Measurements from ENCODE around the gene PTRHD1.

Gene PTRHD1

DNA sequence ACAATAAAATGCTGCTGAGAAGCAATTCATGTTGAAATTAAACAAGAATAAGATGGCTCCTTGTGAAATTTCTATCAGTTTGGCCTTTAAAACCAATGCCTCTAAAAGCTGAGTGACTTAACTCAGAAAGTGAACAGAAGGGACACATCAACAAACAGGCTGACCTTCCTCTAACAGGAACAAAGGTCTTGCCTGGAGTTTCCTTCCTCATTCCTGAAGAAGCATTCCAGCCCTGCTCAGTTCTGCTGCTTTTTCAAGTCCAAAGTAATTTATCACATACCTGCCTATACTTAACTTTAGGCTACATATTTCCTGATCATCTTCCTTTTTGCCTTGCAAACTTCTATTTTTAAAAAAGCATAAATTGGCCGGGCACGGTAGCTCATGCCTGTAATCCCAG, 14.1 kb downstream of the PTRHD1 start:
- H3K4me1 ChIP-seq (ENCODE audit: control insufficient read depth, insufficient read depth, low read length): no peaks in the 10 kb centered on the region
- no peaks in the 10 kb centered on the region for H3K27me3 ChIP-seq (ENCODE audit: control insufficient read depth in 1 of 2, insufficient read depth in 2 of 2, low read length in 2 of 2)
- no peak overlapping the region for H3K4me3 ChIP-seq (ENCODE audit: low read length in 2 of 2)
- H3K27ac ChIP-seq (ENCODE audit: low read length): no peak overlapping the region
- no peak overlapping the region for H3K9ac ChIP-seq (ENCODE audit: low read length in 2 of 2)
- no peaks in the 10 kb centered on the region for H3K9me3 ChIP-seq (ENCODE audit: control insufficient read depth in 2 of 2, low read length in 2 of 2)
- no peaks in the 10 kb centered on the region for H3K36me3 ChIP-seq (ENCODE audit: control insufficient read depth in 2 of 2, insufficient read depth in 2 of 2, low read length in 2 of 2)

GRCh38 chr2:24774373-24774772, 18.8 kb downstream of the PTRHD1 start:
- no peaks in the 10 kb centered on the region for H3K4me1 ChIP-seq (ENCODE audit: control insufficient read depth, insufficient read depth, low read length)
- no peak overlapping the region for H3K27ac ChIP-seq (ENCODE audit: low read length)
- no peak overlapping the region for H3K9ac ChIP-seq (ENCODE audit: low read length in 2 of 2)
- H3K27me3 ChIP-seq (ENCODE audit: control insufficient read depth in 1 of 2, insufficient read depth in 2 of 2, low read length in 2 of 2): no peaks in the 10 kb centered on the region
- H3K9me3 ChIP-seq (ENCODE audit: control insufficient read depth in 2 of 2, low read length in 2 of 2): no peaks in the 10 kb centered on the region
- no peak overlapping the region for H3K4me3 ChIP-seq (ENCODE audit: low read length in 2 of 2)
- H3K36me3 ChIP-seq (ENCODE audit: control insufficient read depth in 2 of 2, insufficient read depth in 2 of 2, low read length in 2 of 2): peaks cover 4 to 6% of the 10 kb centered on the region in 2 donors

- H3K4me3 ChIP-seq (ENCODE audit: low read length in 2 of 2): no peak overlapping the region
- no peaks in the 10 kb centered on the region for H3K27me3 ChIP-seq (ENCODE audit: control insufficient read depth in 1 of 2, insufficient read depth in 2 of 2, low read length in 2 of 2)
- no peaks in the 10 kb centered on the region for H3K4me1 ChIP-seq (ENCODE audit: control insufficient read depth, insufficient read depth, low read length)
- no peaks in the 10 kb centered on the region for H3K9me3 ChIP-seq (ENCODE audit: control insufficient read depth in 2 of 2, low read length in 2 of 2)
- H3K36me3 ChIP-seq (ENCODE audit: control insufficient read depth in 2 of 2, insufficient read depth in 2 of 2, low read length in 2 of 2): peaks cover 6 to 9% of the 10 kb centered on the region in 2 donors
- H3K27ac ChIP-seq (ENCODE audit: low read length): no peak overlapping the region
- H3K9ac ChIP-seq (ENCODE audit: low read length in 2 of 2): no peak overlapping the region
These were observed 21.2 kb downstream of the PTRHD1 start for GRCh38 chr2:24771764-24772586.

GRCh38 chr2:24771061-24771460, 22.1 kb downstream of the PTRHD1 start:
- H3K4me3 ChIP-seq (ENCODE audit: low read length in 2 of 2): no peak overlapping the region
- H3K9ac ChIP-seq (ENCODE audit: low read length in 2 of 2): no peak overlapping the region
- H3K27me3 ChIP-seq (ENCODE audit: control insufficient read depth in 1 of 2, insufficient read depth in 2 of 2, low read length in 2 of 2): no peaks in the 10 kb centered on the region

DNA sequence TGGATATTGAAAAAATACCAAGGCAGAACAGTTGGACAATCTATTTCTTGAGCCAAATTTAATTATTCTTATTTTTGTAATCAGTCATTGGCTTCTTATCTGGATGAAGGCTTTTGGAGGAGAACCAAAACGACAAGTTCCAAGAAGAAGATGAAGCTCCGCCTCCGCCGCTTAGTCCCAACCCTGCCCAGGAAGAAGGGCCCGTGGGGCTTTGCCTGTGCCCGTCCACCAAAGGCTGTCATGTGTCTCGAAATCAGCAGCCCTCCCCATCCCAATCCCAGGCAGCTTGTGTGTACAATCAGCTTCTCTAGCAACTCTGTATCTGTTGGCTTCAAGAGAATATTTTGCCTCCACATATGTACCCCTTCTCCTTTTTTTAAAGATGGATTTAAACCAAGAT, 24.6 kb downstream of the PTRHD1 start:
- no peak overlapping the region for H3K4me3 ChIP-seq (ENCODE audit: low read length in 2 of 2)
- peaks cover 21 to 23% of the 10 kb centered on the region in 2 donors for H3K36me3 ChIP-seq (ENCODE audit: control insufficient read depth in 2 of 2, insufficient read depth in 2 of 2, low read length in 2 of 2)
- H3K9ac ChIP-seq (ENCODE audit: low read length in 2 of 2): no peak overlapping the region
- H3K4me1 ChIP-seq (ENCODE audit: control insufficient read depth, insufficient read depth, low read length): no peaks in the 10 kb centered on the region
- H3K9me3 ChIP-seq (ENCODE audit: control insufficient read depth in 2 of 2, low read length in 2 of 2): no peaks in the 10 kb centered on the region
- H3K27ac ChIP-seq (ENCODE audit: low read length): no peak overlapping the region
- no peaks in the 10 kb centered on the region for H3K27me3 ChIP-seq (ENCODE audit: control insufficient read depth in 1 of 2, insufficient read depth in 2 of 2, low read length in 2 of 2)

More at GRCh38 chr2:24771061-24771460, 22.1 kb downstream of the PTRHD1 start:
- H3K36me3 ChIP-seq (ENCODE audit: control insufficient read depth in 2 of 2, insufficient read depth in 2 of 2, low read length in 2 of 2): peaks cover 12% of the 10 kb centered on the region in 2 donors
- H3K9me3 ChIP-seq (ENCODE audit: control insufficient read depth in 2 of 2, low read length in 2 of 2): no peaks in the 10 kb centered on the region
- no peak overlapping the region for H3K27ac ChIP-seq (ENCODE audit: low read length)
- H3K4me1 ChIP-seq (ENCODE audit: control insufficient read depth, insufficient read depth, low read length): no peaks in the 10 kb centered on the region

DNA sequence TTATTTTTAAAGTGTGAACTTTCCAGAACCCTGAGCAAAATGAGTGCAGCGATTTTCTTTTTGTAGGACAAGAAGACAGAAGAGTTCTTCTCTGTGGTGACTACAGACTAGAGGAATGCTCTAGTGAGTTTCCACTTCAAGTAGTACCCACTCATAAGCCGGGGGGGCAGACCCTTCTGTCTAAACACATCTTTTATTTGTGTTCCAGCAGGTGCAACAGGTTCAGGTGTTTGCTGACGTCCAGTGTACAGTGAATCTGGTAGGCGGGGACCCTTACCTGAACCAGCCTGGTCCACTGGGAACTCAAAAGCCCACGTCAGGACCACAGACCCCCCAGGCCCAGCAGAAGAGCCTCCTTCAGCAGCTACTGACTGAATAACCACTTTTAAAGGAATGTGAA, 25.2 kb downstream of the PTRHD1 start:
- no peaks in the 10 kb centered on the region for H3K27me3 ChIP-seq (ENCODE audit: control insufficient read depth in 1 of 2, insufficient read depth in 2 of 2, low read length in 2 of 2)
- H3K9ac ChIP-seq (ENCODE audit: low read length in 2 of 2): no peak overlapping the region
- no peak overlapping the region for H3K27ac ChIP-seq (ENCODE audit: low read length)
- peaks cover 21 to 23% of the 10 kb centered on the region in 2 donors for H3K36me3 ChIP-seq (ENCODE audit: control insufficient read depth in 2 of 2, insufficient read depth in 2 of 2, low read length in 2 of 2)
- no peaks in the 10 kb centered on the region for H3K4me1 ChIP-seq (ENCODE audit: control insufficient read depth, insufficient read depth, low read length)
- no peaks in the 10 kb centered on the region for H3K9me3 ChIP-seq (ENCODE audit: control insufficient read depth in 2 of 2, low read length in 2 of 2)
- H3K4me3 ChIP-seq (ENCODE audit: low read length in 2 of 2): no peak overlapping the region

- Histone ChIP-seq H3K36me3 (ENCODE audit: control insufficient read depth in 2 of 2, insufficient read depth in 2 of 2, low read length in 2 of 2) (peaks cover 31% of the 10 kb centered on the region in 2 donors), H3K9me3 (ENCODE audit: control insufficient read depth in 2 of 2, low read length in 2 of 2) (no peaks in the 10 kb centered on the region), H3K4me3 (ENCODE audit: low read length in 2 of 2) (no peak overlapping the region), H3K4me1 (ENCODE audit: control insufficient read depth, insufficient read depth, low read length) (no peaks in the 10 kb centered on the region), H3K27ac (ENCODE audit: low read length) (no peak overlapping the region), H3K27me3 (ENCODE audit: control insufficient read depth in 1 of 2, insufficient read depth in 2 of 2, low read length in 2 of 2) (no peaks in the 10 kb centered on the region), H3K9ac (ENCODE audit: low read length in 2 of 2) (no peak overlapping the region)
These were observed 26.6 kb downstream of the PTRHD1 start for GRCh38 chr2:24766609-24767008.

DNA sequence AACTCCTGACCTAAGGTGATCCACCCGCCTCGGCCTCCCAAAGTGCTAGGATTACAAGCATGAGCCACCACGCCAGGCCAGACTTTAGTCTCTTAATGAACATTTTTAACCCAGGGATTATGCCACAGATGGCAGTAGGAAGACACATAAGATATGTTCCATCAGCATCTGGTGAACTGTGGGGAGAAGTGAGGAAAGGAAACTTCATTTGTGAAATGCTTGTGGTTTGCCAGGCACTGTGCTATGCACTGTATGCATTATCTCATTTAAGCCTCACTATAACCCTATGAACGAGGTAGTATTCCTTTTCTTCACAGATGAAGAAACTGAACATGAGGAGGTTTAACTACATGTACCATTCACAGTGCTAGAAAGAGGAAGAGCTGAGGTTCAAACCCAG, 29.3 kb downstream of the PTRHD1 start:
- Histone ChIP-seq H3K27me3 (ENCODE audit: control insufficient read depth in 1 of 2, insufficient read depth in 2 of 2, low read length in 2 of 2) (no peaks in the 10 kb centered on the region), H3K36me3 (ENCODE audit: control insufficient read depth in 2 of 2, insufficient read depth in 2 of 2, low read length in 2 of 2) (peaks cover 28 to 32% of the 10 kb centered on the region in 2 donors), H3K9me3 (ENCODE audit: control insufficient read depth in 2 of 2, low read length in 2 of 2) (no peaks in the 10 kb centered on the region), H3K4me1 (ENCODE audit: control insufficient read depth, insufficient read depth, low read length) (no peaks in the 10 kb centered on the region), H3K27ac (ENCODE audit: low read length) (no peak overlapping the region), H3K9ac (ENCODE audit: low read length in 2 of 2) (peak overlapping the region in 1 of 2 donors; percentile 5), H3K4me3 (ENCODE audit: low read length in 2 of 2) (no peak overlapping the region)

DNA sequence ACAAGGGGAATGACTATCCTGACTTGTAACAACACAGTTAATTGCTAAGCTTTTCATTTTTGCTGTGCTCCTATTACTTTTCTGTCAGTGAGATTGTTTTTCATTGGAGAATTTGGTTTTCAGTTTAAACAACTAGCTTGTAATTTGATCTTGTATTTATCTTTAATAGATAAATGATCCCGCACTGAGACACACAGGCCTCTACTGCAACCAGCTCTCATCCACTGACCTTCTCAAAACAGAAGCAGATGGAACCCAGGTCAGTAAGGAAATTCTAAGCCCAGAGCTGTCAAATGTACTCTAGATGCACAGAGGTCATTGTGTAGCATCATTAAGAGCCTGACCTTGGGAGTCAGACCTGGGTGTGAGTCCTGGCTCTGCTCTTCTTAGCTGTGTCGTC, 30.7 kb downstream of the PTRHD1 start:
- Histone ChIP-seq H3K27ac (ENCODE audit: low read length) (no peak overlapping the region), H3K4me3 (ENCODE audit: low read length in 2 of 2) (no peak overlapping the region), H3K36me3 (ENCODE audit: control insufficient read depth in 2 of 2, insufficient read depth in 2 of 2, low read length in 2 of 2) (peaks cover 32 to 38% of the 10 kb centered on the region in 2 donors), H3K9ac (ENCODE audit: low read length in 2 of 2) (no peak overlapping the region), H3K4me1 (ENCODE audit: control insufficient read depth, insufficient read depth, low read length) (no peaks in the 10 kb centered on the region), H3K27me3 (ENCODE audit: control insufficient read depth in 1 of 2, insufficient read depth in 2 of 2, low read length in 2 of 2) (no peaks in the 10 kb centered on the region), H3K9me3 (ENCODE audit: control insufficient read depth in 2 of 2, low read length in 2 of 2) (no peaks in the 10 kb centered on the region)

DNA sequence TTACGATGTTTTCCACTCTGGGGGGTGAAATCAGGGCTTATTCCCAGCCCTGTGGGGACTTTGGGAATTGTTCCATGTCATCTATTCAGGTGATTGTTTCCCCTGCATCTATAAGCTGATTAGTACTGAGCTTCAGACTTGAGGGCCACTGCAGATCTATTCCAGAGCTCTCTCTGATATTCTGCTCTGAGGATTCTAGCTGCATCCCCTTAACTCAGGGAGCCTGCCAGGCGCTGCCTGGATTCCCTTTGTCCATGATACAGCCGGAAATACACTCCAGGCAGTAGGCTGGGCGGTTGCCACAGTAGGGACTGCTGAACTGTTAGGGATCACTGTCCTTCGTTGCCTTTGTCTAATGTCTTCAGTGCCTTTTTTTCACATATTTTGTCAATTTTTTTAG, 31.3 kb downstream of the PTRHD1 start:
- peaks cover 32 to 38% of the 10 kb centered on the region in 2 donors for H3K36me3 ChIP-seq (ENCODE audit: control insufficient read depth in 2 of 2, insufficient read depth in 2 of 2, low read length in 2 of 2)

GRCh38 chr2:24756789-24757188, 36.4 kb downstream of the PTRHD1 start:
- H3K9me3 ChIP-seq (ENCODE audit: control insufficient read depth in 2 of 2, low read length in 2 of 2): no peaks in the 10 kb centered on the region
- H3K4me3 ChIP-seq (ENCODE audit: low read length in 2 of 2): no peak overlapping the region
- no peaks in the 10 kb centered on the region for H3K27me3 ChIP-seq (ENCODE audit: control insufficient read depth in 1 of 2, insufficient read depth in 2 of 2, low read length in 2 of 2)
- H3K36me3 ChIP-seq (ENCODE audit: control insufficient read depth in 2 of 2, insufficient read depth in 2 of 2, low read length in 2 of 2): peaks cover 32 to 39% of the 10 kb centered on the region in 2 donors
- H3K27ac ChIP-seq (ENCODE audit: low read length): no peak overlapping the region
- no peaks in the 10 kb centered on the region for H3K4me1 ChIP-seq (ENCODE audit: control insufficient read depth, insufficient read depth, low read length)
- no peak overlapping the region for H3K9ac ChIP-seq (ENCODE audit: low read length in 2 of 2)

More for the DNA sequence above, 31.3 kb downstream of the PTRHD1 start:
- no peak overlapping the region for H3K27ac ChIP-seq (ENCODE audit: low read length)
- no peaks in the 10 kb centered on the region for H3K4me1 ChIP-seq (ENCODE audit: control insufficient read depth, insufficient read depth, low read length)
- no peaks in the 10 kb centered on the region for H3K9me3 ChIP-seq (ENCODE audit: control insufficient read depth in 2 of 2, low read length in 2 of 2)
- H3K4me3 ChIP-seq (ENCODE audit: low read length in 2 of 2): no peak overlapping the region
- no peaks in the 10 kb centered on the region for H3K27me3 ChIP-seq (ENCODE audit: control insufficient read depth in 1 of 2, insufficient read depth in 2 of 2, low read length in 2 of 2)
- H3K9ac ChIP-seq (ENCODE audit: low read length in 2 of 2): no peak overlapping the region

Data from stomach smooth muscle (tissue), 2 donors.